Neutrophil (primary cell): ENCODE data around the gene ZEB1.
"Not testable (repeated sequence)": the region's sequence is repeated elsewhere in the genome, so short reads cannot be mapped to it uniquely, and the experiment has no call there.

Source experiments
- H3K27ac ChIP-seq: fragments of 200-600 bp; sonication (generic); 2 replicates; pipeline ENCODE4 v1.5.1; 2016; ENCODE audit warnings: mild to moderate bottlenecking, moderate library complexity
- H3K27me3 ChIP-seq: fragments of 200-600 bp; sonication (generic); 2 replicates; pipeline ENCODE4 v1.6.0; 2016; ENCODE audit warnings: mild to moderate bottlenecking
- H3K36me3 ChIP-seq: fragments of 200-600 bp; sonication (generic); 2 replicates; pipeline ENCODE4 v1.5.1; 2017
- H3K4me1 ChIP-seq, 2 experiments: fragments of 200-600 bp in 1 of 2; sonication (generic) in 1 of 2; 1 replicate in 1 of 2; 2 replicates in 1 of 2; pipeline versions ENCODE4 v1.5.1 to v1.6.1; 2013 to 2016; ENCODE audit warnings: low read depth in 1 of 2, low read length in 1 of 2, mild to moderate bottlenecking in 1 of 2, moderate library complexity in 1 of 2; ENCODE audit not compliant: control insufficient read depth in 1 of 2, insufficient read depth in 1 of 2
- H3K4me3 ChIP-seq, 2 experiments: fragments of 200-600 bp in 1 of 2; sonication (generic) in 1 of 2; 1 replicate in 1 of 2; 2 replicates in 1 of 2; pipeline ENCODE4 v1.5.1; 2013 to 2016; ENCODE audit warnings: low read depth in 1 of 2, low read length in 1 of 2, mild to moderate bottlenecking in 1 of 2, moderate library complexity in 1 of 2
- H3K9me3 ChIP-seq: fragments of 200-600 bp; sonication (generic); 2 replicates; pipeline ENCODE4 v1.5.1; 2016
- TF ChIP-seq, protein P1 (sequence below): fragments of 200-600 bp; sonication (generic); IDR thresholded peaks from 2 replicates; pipeline ENCODE4 v1.5.1; 2016; ENCODE audit warnings: antibody characterized with exemption

Gene ZEB1

GRCh38 chr10:31396376-31396775, 77.4 kb downstream of the ZEB1 start:
- TF ChIP-seq, protein P1, sequence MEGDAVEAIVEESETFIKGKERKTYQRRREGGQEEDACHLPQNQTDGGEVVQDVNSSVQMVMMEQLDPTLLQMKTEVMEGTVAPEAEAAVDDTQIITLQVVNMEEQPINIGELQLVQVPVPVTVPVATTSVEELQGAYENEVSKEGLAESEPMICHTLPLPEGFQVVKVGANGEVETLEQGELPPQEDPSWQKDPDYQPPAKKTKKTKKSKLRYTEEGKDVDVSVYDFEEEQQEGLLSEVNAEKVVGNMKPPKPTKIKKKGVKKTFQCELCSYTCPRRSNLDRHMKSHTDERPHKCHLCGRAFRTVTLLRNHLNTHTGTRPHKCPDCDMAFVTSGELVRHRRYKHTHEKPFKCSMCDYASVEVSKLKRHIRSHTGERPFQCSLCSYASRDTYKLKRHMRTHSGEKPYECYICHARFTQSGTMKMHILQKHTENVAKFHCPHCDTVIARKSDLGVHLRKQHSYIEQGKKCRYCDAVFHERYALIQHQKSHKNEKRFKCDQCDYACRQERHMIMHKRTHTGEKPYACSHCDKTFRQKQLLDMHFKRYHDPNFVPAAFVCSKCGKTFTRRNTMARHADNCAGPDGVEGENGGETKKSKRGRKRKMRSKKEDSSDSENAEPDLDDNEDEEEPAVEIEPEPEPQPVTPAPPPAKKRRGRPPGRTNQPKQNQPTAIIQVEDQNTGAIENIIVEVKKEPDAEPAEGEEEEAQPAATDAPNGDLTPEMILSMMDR: no peak

DNA sequence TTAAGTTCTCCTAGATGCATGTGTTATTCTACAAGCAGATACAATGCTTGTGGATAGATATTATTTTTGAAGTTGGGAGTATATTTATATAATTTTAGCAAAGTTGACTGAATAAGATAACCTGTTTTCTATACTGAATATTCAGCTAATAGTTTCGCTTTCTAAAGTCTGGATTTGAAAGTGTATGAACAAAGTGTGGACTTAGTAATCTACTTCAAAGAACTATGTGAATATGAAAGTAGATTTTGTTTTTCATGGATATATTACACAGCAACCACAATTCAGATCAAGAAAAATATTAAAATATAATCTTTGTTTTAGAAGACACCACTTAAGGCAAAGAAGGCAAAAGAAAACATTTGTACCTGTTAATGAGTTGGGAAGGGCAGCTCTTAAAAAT, 78.8 kb downstream of the ZEB1 start:
- no peak overlapping the region for H3K4me3 ChIP-seq
- H3K4me1 ChIP-seq: no peaks in the 10 kb centered on the region
- H3K27me3 ChIP-seq: no peaks in the 10 kb centered on the region
- TF ChIP-seq, protein P1: no peak
- H3K27ac ChIP-seq: no peak overlapping the region
- H3K36me3 ChIP-seq: no peaks in the 10 kb centered on the region
- no peaks in the 10 kb centered on the region for H3K9me3 ChIP-seq

More at GRCh38 chr10:31396376-31396775, 77.4 kb downstream of the ZEB1 start:
- Histone ChIP-seq H3K4me1 (no peaks in the 10 kb centered on the region), H3K4me3 (no peak overlapping the region), H3K27me3 (no peaks in the 10 kb centered on the region), H3K9me3 (no peaks in the 10 kb centered on the region), H3K27ac (no peak overlapping the region), H3K36me3 (peaks cover 1% of the 10 kb centered on the region)

GRCh38 chr10:31399171-31399570, 80.2 kb downstream of the ZEB1 start:
- TF ChIP-seq, protein P1: no peak
- Histone ChIP-seq H3K4me1 (no peaks in the 10 kb centered on the region), H3K36me3 (no peaks in the 10 kb centered on the region), H3K27ac (no peak overlapping the region), H3K4me3 (no peak overlapping the region), H3K27me3 (no peaks in the 10 kb centered on the region), H3K9me3 (no peaks in the 10 kb centered on the region)

DNA sequence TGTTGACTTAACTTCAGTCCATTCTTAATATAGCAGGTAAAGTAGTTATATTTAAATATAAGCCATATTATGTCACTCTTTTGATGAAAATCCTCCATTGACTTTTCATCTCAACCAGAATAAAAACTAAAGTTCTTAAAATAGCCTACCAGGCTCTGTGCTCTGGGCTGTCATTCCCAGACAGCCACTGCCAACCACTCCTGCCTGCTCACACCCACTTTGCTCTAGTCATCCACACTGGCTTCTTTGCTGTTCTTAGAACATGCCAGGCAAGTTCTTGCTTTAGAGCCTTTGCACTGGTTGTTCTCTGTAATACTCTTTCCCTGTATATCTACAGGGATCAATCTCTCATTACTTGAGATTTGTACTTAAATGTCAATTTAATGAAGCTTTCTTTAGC, 80.6 kb downstream of the ZEB1 start:
- H3K4me3 ChIP-seq: no peak overlapping the region
- H3K36me3 ChIP-seq: no peaks in the 10 kb centered on the region
- no peaks in the 10 kb centered on the region for H3K4me1 ChIP-seq
- H3K9me3 ChIP-seq: no peaks in the 10 kb centered on the region
- H3K27me3 ChIP-seq: no peaks in the 10 kb centered on the region
- TF ChIP-seq, protein P1: no peak
- no peak overlapping the region for H3K27ac ChIP-seq

- Histone ChIP-seq H3K4me3 (no peak overlapping the region), H3K27me3 (no peaks in the 10 kb centered on the region), H3K9me3 (no peaks in the 10 kb centered on the region), H3K4me1 (no peaks in the 10 kb centered on the region), H3K27ac (no peak overlapping the region), H3K36me3 (no peaks in the 10 kb centered on the region)
- TF ChIP-seq, protein P1: no peak
These were observed 82.3 kb downstream of the ZEB1 start for GRCh38 chr10:31401287-31401686.

- Histone ChIP-seq H3K9me3 (no peaks in the 10 kb centered on the region), H3K27me3 (no peaks in the 10 kb centered on the region), H3K4me3 (no peak overlapping the region), H3K27ac (no peak overlapping the region), H3K36me3 (no peaks in the 10 kb centered on the region), H3K4me1 (no peaks in the 10 kb centered on the region)
- TF ChIP-seq, protein P1: no peak
These were observed 85.6 kb downstream of the ZEB1 start for GRCh38 chr10:31404640-31405039.

- not testable (repeated sequence) for H3K36me3 ChIP-seq, H3K9me3 ChIP-seq, H3K4me1 ChIP-seq, H3K4me3 ChIP-seq, H3K27me3 ChIP-seq, H3K27ac ChIP-seq
These were observed 86.8 kb downstream of the ZEB1 start for GRCh38 chr10:31405829-31406228.

GRCh38 chr10:31412397-31412796, 93.4 kb downstream of the ZEB1 start:
- not testable (repeated sequence) for H3K4me1 ChIP-seq, H3K27ac ChIP-seq, H3K36me3 ChIP-seq, H3K4me3 ChIP-seq, H3K27me3 ChIP-seq, H3K9me3 ChIP-seq
